HepG2 (cell line): ENCODE results near the gene ANKRD55. TPM values are rescaled to one million over a fixed set of nuclear protein-coding genes. Genes with fewer than 3 reads are reported as not detected.

Experiments
- AHDC1 ChIP-seq: sonication (generic); formaldehyde crosslinking; IDR thresholded peaks from 2 replicates; pipeline ENCODE4 v1.5.1; 2020; ENCODE audit warnings: mild to moderate bottlenecking, missing genetic modification reagents, borderline replicate concordance
- CEBPG ChIP-seq: IDR thresholded peaks from 2 replicates; pipeline ENCODE4 v1.6.1; 2016
- CHCHD3 ChIP-seq: sonication (generic); formaldehyde crosslinking; IDR thresholded peaks from 2 replicates; pipeline ENCODE4 v1.8.0; 2022; ENCODE audit warnings: mild to moderate bottlenecking, missing genetic modification reagents, moderate library complexity
- CSRNP2 ChIP-seq: sonication (generic); formaldehyde crosslinking; conservative IDR thresholded peaks from 2 replicates; pipeline ENCODE4 v1.8.0; 2022; ENCODE audit warnings: low read depth, missing genetic modification reagents
- KDM2A ChIP-seq: sonication (generic); formaldehyde crosslinking; IDR thresholded peaks from 2 replicates; pipeline ENCODE4 v1.4.0; 2020; ENCODE audit warnings: low read depth, missing genetic modification reagents, borderline replicate concordance
- MIXL1 ChIP-seq: IDR thresholded peaks from 2 replicates; pipeline ENCODE4 v1.6.1; 2016
- NFYB ChIP-seq: sonication (generic); formaldehyde crosslinking; IDR thresholded peaks from 2 replicates; pipeline ENCODE4 v1.4.0; 2020; ENCODE audit warnings: missing genetic modification reagents
- RNF2 ChIP-seq: fragments of 450-650 bp; conservative IDR thresholded peaks from 2 replicates; pipeline ENCODE4 v1.6.1; 2016; ENCODE audit warnings: low read depth
- ZFP36L1 ChIP-seq: sonication (generic); formaldehyde crosslinking; IDR thresholded peaks from 2 replicates; pipeline ENCODE4 v1.8.0; 2022; ENCODE audit warnings: mild to moderate bottlenecking, missing genetic modification reagents, moderate library complexity
- ZNF326 ChIP-seq: sonication (generic); formaldehyde crosslinking; IDR thresholded peaks from 2 replicates; pipeline ENCODE4 v1.4.0; 2020; ENCODE audit warnings: missing genetic modification reagents, borderline replicate concordance
- ZNF546 ChIP-seq: sonication (generic); formaldehyde crosslinking; conservative IDR thresholded peaks from 2 replicates; pipeline ENCODE4 v1.8.1; 2023; ENCODE audit warnings: mild to moderate bottlenecking, missing genetic modification reagents
- ZNF577 ChIP-seq: sonication (generic); formaldehyde crosslinking; IDR thresholded peaks from 2 replicates; pipeline ENCODE4 v1.4.0; 2020; ENCODE audit warnings: mild to moderate bottlenecking, low read depth, missing genetic modification reagents, borderline replicate concordance
- ZNF672 ChIP-seq: sonication (generic); formaldehyde crosslinking; IDR thresholded peaks from 2 replicates; pipeline ENCODE4 v1.8.1; 2022; ENCODE audit warnings: missing genetic modification reagents
- ZNF792 ChIP-seq: IDR thresholded peaks from 2 replicates; pipeline ENCODE4 v1.6.1; 2016
- polyA plus RNA-seq, 8 experiments: library from polyadenylated mRNA; depleted of rRNA in 3 of 8; stranded (reverse) in 7 of 8; unstranded in 1 of 8; fragments of >200 nt; fragmentation: Illumina TruSeq in 4 of 8; extraction: Trizol in 4 of 8; gene quantifications; 2 replicates each; pipeline versions ENCODE4 v1.2.1 to v1.2.3, GENCODE V29; 2011 to 2016; ENCODE audit warnings: low read depth in 4 of 8, missing spikeins in 1 of 8, mixed read lengths in 1 of 8; ENCODE audit not compliant: insufficient read depth in 1 of 8
- total RNA-seq, 5 experiments: library from RNA; depleted of rRNA; stranded (reverse); fragments of >200 nt; fragmentation: Illumina TruSeq; extraction: Trizol; gene quantifications; 2 replicates each; pipeline ENCODE4 v1.2.3, GENCODE V29; 2016; ENCODE audit warnings: low read depth in 1 of 5
- TF ChIP-seq, protein P1 (sequence below): sonication (generic); formaldehyde crosslinking; IDR thresholded peaks from 2 replicates; pipeline ENCODE4 v1.9.0; 2021; ENCODE audit warnings: mild to moderate bottlenecking, missing genetic modification reagents

Gene ANKRD55
- total and polyA plus RNA-seq, 2 of the 13 experiments (the other 11 are each of a cell fraction or from before 2014, with no cell fraction given): 0.11 to 0.28 TPM

GRCh38 chr5:56078278-56079156, 154.6 kb downstream of the ANKRD55 start (continued):
- TF ChIP-seq ZFP36L1: no peak
- TF ChIP-seq CHCHD3 (CRISPR knock-in tag): no peak
- TF ChIP-seq ZNF792 (CRISPR knock-in tag): no peak
- no peak for TF ChIP-seq ZNF577 (CRISPR knock-in tag)
- TF ChIP-seq ZNF546 (CRISPR knock-in tag): no peak
- TF ChIP-seq MIXL1 (CRISPR knock-in tag): no peak
- 0 out of 2 replicates have a peak, but pooled peaks have one; percentile 10 for TF ChIP-seq AHDC1
- TF ChIP-seq, protein P1, sequence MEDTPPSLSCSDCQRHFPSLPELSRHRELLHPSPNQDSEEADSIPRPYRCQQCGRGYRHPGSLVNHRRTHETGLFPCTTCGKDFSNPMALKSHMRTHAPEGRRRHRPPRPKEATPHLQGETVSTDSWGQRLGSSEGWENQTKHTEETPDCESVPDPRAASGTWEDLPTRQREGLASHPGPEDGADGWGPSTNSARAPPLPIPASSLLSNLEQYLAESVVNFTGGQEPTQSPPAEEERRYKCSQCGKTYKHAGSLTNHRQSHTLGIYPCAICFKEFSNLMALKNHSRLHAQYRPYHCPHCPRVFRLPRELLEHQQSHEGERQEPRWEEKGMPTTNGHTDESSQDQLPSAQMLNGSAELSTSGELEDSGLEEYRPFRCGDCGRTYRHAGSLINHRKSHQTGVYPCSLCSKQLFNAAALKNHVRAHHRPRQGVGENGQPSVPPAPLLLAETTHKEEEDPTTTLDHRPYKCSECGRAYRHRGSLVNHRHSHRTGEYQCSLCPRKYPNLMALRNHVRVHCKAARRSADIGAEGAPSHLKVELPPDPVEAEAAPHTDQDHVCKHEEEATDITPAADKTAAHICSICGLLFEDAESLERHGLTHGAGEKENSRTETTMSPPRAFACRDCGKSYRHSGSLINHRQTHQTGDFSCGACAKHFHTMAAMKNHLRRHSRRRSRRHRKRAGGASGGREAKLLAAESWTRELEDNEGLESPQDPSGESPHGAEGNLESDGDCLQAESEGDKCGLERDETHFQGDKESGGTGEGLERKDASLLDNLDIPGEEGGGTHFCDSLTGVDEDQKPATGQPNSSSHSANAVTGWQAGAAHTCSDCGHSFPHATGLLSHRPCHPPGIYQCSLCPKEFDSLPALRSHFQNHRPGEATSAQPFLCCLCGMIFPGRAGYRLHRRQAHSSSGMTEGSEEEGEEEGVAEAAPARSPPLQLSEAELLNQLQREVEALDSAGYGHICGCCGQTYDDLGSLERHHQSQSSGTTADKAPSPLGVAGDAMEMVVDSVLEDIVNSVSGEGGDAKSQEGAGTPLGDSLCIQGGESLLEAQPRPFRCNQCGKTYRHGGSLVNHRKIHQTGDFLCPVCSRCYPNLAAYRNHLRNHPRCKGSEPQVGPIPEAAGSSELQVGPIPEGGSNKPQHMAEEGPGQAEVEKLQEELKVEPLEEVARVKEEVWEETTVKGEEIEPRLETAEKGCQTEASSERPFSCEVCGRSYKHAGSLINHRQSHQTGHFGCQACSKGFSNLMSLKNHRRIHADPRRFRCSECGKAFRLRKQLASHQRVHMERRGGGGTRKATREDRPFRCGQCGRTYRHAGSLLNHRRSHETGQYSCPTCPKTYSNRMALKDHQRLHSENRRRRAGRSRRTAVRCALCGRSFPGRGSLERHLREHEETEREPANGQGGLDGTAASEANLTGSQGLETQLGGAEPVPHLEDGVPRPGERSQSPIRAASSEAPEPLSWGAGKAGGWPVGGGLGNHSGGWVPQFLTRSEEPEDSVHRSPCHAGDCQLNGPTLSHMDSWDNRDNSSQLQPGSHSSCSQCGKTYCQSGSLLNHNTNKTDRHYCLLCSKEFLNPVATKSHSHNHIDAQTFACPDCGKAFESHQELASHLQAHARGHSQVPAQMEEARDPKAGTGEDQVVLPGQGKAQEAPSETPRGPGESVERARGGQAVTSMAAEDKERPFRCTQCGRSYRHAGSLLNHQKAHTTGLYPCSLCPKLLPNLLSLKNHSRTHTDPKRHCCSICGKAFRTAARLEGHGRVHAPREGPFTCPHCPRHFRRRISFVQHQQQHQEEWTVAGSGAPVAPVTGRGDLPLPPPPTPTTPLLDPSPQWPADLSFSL (CRISPR knock-in tag): no peak
- TF ChIP-seq RNF2: no peak
- no peak for TF ChIP-seq ZNF672 (CRISPR knock-in tag)
- TF ChIP-seq CSRNP2 (CRISPR knock-in tag): no peak
- TF ChIP-seq CEBPG (CRISPR knock-in tag): peak; percentile 75
- no peak for TF ChIP-seq NFYB
- no peak for TF ChIP-seq KDM2A (CRISPR knock-in tag)
- no peak for TF ChIP-seq ZNF326 (CRISPR knock-in tag)
